ENCODE measurements around the gene AP1S3.

Gene AP1S3

DNA sequence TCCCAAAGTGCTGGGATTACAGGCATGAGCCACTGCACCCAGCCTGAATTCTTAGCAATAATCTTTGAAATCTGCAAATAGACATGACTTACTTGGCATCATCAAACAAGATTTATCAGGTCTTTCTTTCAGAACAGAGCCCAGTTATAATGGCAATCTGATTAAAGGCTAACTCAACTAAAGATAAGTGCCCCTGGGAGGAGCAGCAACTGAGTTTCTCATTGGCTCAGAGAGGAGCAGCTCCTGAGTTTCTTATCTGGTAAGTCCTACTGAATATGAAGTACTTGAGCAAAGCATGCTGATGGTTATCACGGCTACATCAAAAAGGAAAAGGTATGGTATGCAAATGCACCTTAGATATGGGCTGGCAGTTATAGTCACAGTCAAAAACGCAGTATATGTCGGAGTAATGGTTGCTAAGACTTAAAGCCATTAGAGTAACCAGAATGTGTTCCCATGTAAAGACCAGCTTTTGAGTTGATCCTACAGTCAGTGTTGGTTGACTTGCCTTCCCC is 15.0 kb upstream of the AP1S3 start:
- TF ChIP-seq, protein P1, sequence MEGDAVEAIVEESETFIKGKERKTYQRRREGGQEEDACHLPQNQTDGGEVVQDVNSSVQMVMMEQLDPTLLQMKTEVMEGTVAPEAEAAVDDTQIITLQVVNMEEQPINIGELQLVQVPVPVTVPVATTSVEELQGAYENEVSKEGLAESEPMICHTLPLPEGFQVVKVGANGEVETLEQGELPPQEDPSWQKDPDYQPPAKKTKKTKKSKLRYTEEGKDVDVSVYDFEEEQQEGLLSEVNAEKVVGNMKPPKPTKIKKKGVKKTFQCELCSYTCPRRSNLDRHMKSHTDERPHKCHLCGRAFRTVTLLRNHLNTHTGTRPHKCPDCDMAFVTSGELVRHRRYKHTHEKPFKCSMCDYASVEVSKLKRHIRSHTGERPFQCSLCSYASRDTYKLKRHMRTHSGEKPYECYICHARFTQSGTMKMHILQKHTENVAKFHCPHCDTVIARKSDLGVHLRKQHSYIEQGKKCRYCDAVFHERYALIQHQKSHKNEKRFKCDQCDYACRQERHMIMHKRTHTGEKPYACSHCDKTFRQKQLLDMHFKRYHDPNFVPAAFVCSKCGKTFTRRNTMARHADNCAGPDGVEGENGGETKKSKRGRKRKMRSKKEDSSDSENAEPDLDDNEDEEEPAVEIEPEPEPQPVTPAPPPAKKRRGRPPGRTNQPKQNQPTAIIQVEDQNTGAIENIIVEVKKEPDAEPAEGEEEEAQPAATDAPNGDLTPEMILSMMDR (IDR thresholded peaks at IDR 0.05): no peak
- no peaks in the 10 kb centered on the region for H3K27me3 ChIP-seq
- H3K4me3 ChIP-seq: no peak overlapping the region
- no peaks in the 10 kb centered on the region for H3K9me3 ChIP-seq
- no peak overlapping the region for H3K27ac ChIP-seq
- DNase-seq: no peak
- intact Hi-C loops (cut with DNase I; ENCODE audit: low total_unique reads): no loop called here
- H3K36me3 ChIP-seq: peaks cover 9 to 43% (median 12%) of the 10 kb centered on the region in 3 donors
- no peaks in the 10 kb centered on the region for H3K4me1 ChIP-seq

DNA sequence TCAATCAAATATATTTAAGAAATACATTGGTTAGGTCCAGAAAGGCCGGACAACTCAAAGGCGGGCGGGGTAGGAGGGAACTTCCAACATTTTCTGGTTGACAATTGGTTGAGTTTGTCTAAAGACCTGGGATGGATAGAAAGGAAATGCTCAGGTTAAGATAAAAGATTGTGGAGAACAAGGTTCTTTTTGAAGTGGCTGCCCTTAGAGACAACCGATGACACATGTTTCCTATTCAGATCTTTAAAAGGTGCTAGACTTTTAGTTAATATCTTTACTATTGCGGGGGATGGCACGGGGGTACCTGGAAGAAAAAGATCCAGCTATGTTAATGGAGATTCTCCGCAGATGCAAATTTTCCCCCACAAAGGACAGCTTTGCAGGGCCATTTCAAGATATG is 10.0 kb upstream of the AP1S3 start:
- TF ChIP-seq, protein P1 (IDR thresholded peaks at IDR 0.05): no peak
- Histone ChIP-seq H3K9me3 (no peaks in the 10 kb centered on the region), H3K4me3 (no peak overlapping the region), H3K36me3 (peaks cover 0 to 19% (median 6%) of the 10 kb centered on the region in 3 donors), H3K27me3 (no peaks in the 10 kb centered on the region), H3K27ac (no peak overlapping the region), H3K4me1 (no peaks in the 10 kb centered on the region)
- intact Hi-C loops (cut with DNase I; ENCODE audit: low total_unique reads): no loop called here
- DNase-seq: no peak

DNA sequence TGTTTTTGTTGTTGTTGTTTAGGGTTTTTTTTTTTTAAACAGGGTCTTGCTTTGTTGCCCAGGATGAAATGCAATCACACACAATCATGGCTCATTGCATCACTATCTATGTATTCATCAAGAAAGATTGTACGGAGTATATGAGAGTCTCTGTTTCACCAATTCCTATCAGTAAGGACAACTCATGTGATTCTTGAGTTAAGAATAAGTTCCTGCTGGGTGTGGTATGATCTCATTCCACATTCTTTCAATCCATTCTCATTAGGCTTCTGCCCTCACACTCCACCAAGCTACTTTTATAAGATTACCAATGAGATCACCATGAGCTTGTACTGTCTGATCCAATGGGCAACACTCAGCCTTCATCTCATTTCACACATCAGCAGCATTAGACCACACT is 9.1 kb upstream of the AP1S3 start:
- intact Hi-C loops (cut with DNase I; ENCODE audit: low total_unique reads): no loop called here
- Histone ChIP-seq H3K4me1 (no peaks in the 10 kb centered on the region), H3K9me3 (no peaks in the 10 kb centered on the region)

DNA sequence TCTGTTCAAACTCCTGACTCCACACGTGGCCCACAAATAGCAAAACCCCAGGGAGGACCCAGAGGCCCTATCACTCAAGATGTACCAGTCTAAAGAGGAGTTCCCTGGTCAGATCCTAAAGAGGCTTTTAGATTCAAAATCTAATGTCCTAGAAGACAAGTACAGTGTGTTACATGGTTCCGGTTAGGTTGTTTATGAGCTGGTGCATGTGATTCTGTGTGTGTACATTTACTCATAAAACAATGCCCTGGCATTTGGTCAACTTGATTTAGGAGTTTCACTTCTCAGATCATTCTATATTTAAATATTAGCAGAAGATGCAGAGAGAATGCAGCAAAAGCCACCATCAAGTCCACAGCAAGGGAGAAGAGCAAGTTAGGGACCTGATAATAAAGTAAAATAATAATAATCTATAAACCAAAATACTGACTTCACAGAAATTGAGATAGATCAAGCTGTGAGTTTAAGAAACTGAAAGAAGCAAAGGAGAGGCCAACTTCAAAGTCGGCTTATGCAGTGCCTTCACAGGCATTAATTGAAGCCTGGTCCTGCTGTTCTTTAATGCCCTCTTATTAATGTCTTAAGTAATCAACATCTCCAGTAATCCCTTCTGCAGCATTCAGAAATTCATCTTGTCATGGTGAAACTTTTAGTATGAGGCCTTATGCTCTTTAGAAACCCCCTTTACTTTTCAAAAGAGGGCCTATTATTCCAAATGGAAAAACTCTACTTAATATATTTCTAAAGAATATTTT is 4.2 kb upstream of the AP1S3 start:
- no peaks in the 10 kb centered on the region for H3K27me3 ChIP-seq
- TF ChIP-seq, protein P1 (IDR thresholded peaks at IDR 0.05): no peak
- DNase-seq: no peak
- no peak overlapping the region for H3K4me3 ChIP-seq
- peaks cover 0 to 11% (median 7%) of the 10 kb centered on the region in 4 donors for H3K4me1 ChIP-seq
- no peaks in the 10 kb centered on the region for H3K36me3 ChIP-seq
- intact Hi-C loops (cut with DNase I; ENCODE audit: low total_unique reads): no loop called here
- H3K9me3 ChIP-seq: no peaks in the 10 kb centered on the region
- no peak overlapping the region for H3K27ac ChIP-seq

More for the DNA sequence above, 9.1 kb upstream of the AP1S3 start:
- TF ChIP-seq, protein P1 (IDR thresholded peaks at IDR 0.05): no peak
- H3K27me3 ChIP-seq: no peaks in the 10 kb centered on the region
- no peak overlapping the region for H3K4me3 ChIP-seq
- no peak overlapping the region for H3K27ac ChIP-seq
- H3K36me3 ChIP-seq: peaks cover 0 to 16% (median 0%) of the 10 kb centered on the region in 3 donors
- DNase-seq: no peak

DNA sequence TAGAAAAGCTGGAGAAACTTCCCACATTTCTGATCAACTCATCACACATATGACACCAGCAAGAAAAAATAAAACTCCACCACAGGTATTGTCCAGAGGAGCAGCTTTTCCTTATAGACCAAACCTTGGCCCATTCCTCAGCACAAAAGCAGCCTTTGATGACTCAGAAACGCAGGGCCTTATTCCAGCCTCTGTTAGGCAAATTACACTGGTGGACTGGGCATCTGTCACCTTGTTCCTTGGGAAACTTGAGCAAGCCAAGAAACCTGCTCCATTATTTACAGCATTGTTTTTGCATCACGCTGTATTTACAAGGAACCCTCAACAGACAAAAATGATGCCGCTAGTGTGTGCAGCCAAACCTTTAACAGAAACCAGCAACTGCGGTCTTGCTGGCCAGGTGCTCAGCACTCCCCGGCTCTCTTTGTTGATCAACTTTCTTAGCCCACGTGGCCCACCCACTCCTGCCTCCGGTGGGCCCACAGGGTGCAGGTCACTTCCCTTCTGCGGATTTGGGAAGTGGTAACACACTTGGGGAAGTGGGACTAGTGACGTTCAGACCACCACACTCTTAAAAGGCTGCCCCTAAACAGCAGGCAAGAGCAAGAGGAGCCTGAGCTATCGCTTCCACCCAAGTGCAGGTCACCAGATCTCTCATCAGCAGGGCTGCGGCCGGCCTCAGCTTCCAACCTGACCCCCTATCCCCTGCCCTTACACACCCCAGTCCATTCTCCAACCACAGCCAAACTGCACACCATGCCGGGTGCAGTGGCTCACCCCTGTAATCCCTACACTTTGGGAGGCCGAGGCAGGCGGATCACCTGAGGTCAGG is 1.5 kb downstream of the AP1S3 start:
- no peaks in the 10 kb centered on the region for H3K36me3 ChIP-seq
- H3K4me1 ChIP-seq: peaks cover 0 to 20% (median 14%) of the 10 kb centered on the region in 4 donors
- no peak for DNase-seq
- no peaks in the 10 kb centered on the region for H3K27me3 ChIP-seq
- H3K4me3 ChIP-seq: no peak overlapping the region
- H3K27ac ChIP-seq: no peak overlapping the region
- TF ChIP-seq, protein P1 (IDR thresholded peaks at IDR 0.05): no peak
- H3K9me3 ChIP-seq: no peaks in the 10 kb centered on the region
- intact Hi-C loops (cut with DNase I; ENCODE audit: low total_unique reads): no loop called here
